GM18520 (cell line): ENCODE data around the gene ZBTB2.
"Not testable (repeated sequence)": the region's sequence is repeated elsewhere in the genome, so short reads cannot be mapped to it uniquely, and the experiment has no call there.

ENCODE experiments used
- ATAC-seq: cut with Tn5 transposase; IDR thresholded peaks from one replicate; pipeline ENCODE4 v1.9.1; 2021; ENCODE audit not compliant: unreplicated experiment

The ZBTB2 gene

DNA sequence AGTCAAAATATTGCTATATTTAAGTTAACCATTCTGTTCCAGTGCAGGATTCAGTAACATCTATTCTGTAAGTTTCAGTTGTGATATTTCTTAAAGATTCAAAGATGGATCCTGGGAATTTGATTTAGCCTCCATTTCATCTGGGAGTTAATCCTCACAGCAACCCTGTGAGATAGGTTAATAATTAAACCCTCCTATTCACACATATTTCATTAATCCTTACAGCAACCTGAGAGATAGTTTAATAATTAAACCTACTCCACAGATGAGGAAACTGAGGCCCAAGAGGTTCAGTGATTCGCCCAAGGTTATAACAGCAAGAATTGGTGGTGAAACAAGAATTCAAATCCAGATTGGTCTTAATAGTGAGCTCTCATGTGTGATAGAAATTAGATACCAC, 10.9 kb upstream of the ZBTB2 start:
- ATAC-seq = no peak

DNA sequence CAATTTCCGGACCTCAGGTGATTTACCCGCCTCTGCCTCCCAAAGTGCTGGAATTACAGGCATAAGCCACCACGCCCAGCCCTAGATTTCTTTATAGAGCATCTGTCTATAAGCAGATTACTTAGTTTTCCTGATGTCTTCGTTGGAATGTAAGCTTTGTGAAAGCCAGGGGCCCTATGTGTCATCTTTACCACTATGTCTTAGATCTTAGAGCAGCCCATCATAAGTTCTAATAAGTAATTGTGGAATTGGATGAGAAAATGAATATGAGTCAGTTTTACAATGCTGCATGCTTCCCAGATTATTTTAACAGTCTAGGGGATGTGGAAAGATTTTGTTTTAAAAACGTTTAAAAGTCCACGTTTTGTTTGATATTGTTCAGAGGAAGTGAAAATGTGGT, 9.1 kb upstream of the ZBTB2 start:
- no peak for ATAC-seq

DNA sequence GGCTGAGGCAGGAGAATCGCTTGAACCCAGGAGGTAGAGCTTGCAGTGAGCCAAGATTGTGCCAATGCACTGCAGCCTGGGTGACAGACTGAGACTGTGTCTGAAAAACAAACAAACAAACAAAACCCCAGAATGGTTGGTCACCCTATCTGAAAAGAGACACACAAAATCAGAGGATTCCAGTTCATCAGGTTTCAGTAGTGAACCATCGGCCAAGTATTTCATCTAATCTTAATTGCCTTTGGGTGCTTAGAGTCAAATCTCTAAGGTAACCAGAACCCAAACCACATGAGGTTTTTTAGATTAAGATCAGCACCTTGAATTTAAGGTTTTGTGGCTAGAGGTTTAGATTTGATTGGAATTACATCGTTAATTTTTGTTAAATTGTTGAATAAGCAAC, 8.3 kb upstream of the ZBTB2 start:
- no peak for ATAC-seq

DNA sequence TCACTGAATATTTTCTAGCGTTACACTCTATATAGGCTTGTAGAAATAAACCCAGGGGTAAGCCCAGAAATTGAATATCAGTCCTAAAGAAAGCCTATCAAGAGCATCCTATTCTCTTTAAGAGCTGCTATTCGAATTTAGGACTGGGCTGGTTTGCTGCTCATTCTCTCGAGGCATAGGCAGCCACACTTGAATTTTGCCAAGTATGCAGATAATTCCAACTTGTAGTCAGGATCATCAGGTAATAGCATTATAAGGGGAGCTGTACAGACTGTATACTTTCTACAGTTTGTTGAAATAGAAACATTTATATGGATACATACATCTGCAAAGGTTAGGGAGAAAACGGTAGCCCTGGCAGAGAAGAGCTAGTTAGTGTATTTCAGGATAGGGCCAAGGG, 2.1 kb upstream of the ZBTB2 start:
- ATAC-seq = no peak

DNA sequence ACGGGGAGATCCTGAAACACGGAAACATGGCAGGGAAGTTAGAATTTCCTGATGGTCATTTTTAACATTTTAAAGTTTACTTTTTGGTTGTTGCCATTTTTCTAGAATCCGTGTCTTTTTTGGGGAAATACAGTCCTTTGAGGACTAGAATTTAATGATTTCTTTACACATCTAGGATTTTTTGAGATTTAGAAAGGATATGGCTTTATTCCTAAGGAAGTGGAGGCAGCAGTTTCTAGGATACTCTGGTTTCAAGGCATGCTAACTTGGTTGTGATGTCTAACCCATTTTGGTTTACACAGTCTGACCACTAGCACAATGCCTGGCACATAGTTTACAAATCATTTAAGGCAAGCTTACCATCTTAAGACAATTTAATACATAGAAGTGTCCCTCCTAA, 1.1 kb upstream of the ZBTB2 start:
- no peak for ATAC-seq

DNA sequence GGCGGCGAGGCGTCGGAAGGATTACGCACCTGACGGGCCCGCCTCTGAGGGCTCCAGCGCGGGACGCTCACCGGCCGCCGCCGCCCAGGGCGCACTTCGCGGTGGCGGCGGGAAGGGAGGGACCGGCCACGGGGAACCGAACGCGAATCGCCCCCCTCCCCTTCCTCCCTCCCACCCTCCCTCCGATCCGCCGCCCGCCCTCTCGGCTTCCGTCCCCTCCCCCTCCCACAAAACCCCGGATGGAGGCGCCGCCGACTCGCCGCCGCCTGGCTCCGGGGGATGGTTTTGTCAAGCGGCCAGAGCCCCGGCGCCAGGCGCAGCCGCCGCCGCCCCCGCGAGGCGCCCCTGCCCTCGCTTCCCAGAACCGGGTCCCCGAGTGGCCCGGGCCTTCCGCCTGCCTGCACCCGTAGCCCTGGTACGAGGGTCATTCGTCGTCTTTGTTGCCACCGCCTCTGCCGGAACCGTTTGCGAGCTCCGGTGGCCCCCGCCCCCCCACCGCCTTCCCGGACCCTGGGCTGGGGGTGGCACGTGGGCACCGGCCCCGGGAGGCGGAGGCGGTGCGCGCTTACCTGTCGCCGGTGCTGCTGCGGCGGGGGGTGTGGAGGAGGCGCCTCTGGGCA, 398 bp downstream of the ZBTB2 start:
- peak; percentile 0 for ATAC-seq

DNA sequence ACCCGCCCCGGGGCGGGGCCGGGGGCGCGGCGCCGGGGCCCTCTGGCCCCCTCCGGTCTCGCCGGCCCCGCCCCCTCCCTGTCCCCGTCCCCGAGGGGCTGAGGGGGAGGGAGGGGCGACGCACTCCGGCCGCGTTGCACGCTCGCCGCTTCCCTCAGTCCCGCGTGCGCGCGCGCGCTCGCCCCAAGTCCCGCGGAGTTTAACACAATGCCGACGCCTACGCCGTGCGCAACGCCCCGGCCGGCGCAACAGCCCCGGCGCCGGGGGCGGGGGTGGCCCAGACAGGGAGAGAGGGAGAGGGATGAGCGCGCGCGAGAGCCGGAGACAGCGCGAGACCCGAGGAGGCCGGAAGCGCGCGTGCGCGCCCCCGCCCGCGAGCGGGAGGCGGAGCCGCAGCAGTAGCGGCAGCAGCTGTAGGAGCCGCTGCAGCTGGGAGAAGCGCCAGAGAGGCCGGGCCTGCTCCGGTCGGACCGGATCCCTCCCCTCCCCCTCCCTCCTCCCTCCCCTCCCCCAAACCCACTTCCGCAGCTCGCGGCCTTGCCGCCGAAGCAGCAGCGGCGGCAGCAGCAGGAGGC, 996 bp downstream of the ZBTB2 start:
- peak; percentile 84 for ATAC-seq

DNA sequence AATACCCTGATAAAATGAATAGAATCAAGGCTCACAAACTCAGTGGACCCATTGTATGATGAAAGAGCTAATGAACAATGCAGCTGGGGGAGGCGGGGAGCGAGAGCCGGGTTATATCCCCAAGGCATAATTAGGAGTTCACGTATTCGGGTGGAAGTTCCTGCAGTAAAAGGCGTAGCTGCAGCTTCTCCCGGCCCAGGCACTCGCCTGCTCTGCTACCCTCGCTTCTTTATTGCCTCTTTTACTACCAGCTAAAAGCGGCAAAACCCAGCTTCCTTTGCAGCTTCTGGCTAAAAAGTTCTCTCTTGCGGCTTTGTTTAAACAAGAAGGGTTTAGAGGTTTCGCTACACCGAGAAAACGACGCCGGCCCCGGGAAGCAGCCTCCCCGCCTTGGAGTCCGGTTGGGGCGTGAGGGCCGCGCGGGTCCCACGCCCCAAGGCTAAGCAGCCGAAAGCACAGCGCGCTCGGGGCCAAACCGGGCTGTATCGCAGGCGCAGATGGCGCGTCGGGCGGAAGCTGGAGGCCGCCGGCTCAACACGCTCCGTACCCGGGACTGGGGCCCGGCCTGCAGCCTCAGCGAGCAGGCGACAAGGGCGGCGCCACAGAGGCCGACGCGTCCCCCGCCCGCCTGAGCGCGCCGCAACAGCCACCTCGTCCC, 1.6 kb downstream of the ZBTB2 start:
- peak; percentile 51 for ATAC-seq

DNA sequence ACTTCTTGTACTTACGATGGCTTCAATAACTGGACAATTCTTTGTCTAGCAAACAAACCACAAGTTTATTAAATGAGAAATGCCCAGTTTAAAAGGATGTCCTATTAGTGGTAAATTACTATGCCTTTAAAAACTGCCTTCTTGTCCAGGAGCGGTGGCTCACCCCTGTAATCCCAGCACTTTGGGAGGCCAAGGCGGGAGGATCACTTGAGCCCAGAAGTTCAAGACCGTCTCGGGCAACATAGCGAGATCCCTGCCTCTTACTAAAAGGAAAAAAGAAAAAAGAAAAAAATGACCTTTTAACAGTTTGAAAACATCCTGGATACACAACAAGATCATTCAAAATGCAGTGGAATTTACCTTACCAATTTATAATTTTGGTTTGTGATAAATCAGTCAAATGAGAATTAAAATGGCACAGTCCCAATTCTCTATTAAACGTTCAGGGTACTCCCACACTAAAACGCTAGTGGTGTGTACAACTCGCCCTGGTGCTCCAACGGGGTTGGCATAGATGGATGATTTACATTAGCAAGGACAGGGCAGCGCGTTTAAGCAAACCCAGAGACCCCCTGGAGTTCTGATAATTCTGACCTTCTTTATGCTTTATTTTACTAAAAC, 2.3 kb downstream of the ZBTB2 start:
- no peak for ATAC-seq

DNA sequence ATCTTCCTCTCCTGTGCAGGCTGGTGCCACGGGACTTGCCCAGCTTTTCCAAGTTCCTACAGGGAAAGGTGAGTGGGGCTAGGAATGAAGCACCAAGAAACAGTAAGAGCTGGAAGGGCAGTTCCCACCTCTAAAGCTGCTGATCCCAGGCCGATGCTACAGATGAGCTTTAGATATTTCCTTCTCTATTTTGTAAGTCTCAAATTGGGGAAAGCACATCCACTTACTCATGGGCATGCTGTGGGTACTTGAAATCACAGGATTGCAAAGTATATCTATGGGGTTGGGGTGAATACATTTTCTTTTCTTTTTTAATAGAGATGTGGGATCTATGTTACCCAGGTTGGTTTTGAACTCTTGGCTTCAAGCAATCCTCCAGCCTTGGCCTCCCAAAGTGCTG, 3.1 kb downstream of the ZBTB2 start:
- no peak for ATAC-seq

DNA sequence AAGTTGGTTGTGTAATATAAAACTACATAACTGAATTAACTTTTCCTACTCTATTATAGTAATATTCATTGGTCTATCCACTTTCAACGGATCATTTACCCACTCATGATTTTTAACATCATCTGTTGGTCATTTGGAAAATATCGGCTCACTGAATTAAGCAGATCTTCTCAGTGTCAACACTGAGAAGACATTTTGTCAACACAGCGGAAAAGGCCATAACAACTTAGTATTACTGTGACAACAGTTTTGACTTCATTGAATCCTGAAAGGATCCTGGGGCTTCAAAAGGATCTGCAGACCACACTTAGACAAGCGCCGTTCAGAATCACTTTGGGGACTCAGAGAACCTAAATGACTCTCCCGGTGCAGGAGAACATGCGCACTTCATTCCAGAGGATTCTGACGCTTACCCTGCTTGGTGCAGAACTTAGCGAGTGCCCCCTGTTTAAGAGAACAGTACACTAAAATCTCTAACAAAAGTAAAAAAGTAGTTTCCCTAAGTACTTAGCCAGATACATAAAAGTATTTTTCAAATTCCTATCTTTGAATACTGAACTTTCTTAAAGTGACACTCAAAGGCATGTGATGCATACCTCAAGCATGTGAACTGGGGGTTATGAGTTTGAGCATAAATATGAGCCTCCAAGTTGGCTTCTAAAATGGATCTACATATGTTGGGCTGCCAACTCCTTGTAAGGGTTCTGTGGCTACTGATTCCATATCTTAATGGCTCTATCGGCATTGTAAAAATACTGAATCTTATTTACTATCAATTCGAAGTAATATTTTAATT, 4.0 kb downstream of the ZBTB2 start:
- ATAC-seq = no peak

DNA sequence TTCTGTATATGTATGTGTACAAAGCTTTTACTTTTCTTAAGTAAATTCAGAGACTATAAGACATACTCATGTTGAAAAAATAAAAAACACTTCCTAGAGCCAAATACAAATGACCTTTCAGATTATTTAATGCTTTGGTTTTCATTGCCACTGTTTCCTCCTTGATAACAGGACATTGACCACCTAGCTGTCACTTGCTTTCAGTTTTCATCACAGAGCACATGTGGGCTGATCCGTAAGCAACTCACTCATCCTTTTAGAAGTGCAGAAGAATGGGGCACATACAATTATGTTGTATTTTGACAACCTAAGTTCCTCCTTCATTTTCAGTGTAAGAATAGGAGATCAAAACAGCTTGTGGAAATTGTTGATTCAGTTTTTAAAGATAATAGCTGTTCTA, 6.2 kb downstream of the ZBTB2 start:
- ATAC-seq = no peak

DNA sequence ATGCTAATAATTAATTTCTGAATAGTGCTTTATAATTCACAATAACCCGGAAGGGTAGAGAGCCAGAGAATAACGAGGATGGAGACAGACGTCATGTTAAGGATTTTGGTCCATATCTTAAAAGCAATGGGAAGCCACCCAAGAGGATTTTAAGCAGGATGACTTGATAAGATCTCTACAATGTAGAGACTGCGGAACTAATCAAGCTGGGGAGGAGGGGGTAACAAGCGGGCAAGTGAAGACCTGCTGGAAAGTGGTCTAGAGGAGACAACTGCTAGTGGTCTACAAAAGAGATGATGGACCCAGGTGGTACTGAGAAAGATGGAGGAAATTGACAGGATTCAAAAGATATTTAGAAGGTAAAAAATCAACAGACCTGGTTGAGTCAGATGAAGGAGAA, 7.2 kb downstream of the ZBTB2 start:
- no peak for ATAC-seq

DNA sequence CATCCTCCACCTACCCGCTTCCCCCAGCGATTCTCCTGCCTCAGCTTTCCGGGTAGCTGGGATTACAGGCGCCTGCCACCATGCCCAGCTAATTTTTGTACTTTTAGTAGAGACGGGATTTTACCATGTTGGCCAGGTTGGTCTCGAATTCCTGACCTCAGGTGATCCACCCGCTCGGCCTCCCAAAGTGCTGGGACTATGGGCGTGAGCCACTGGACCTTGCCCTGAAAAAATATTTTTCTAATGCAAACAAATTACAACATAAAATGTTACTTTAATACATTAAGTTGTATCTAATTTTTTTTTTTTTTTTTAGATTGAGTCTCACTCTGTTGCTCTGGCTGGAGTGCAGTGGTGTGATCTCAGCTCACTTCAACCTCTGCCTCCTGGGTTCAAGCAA, 8.7 kb downstream of the ZBTB2 start:
- not testable (repeated sequence) for ATAC-seq

DNA sequence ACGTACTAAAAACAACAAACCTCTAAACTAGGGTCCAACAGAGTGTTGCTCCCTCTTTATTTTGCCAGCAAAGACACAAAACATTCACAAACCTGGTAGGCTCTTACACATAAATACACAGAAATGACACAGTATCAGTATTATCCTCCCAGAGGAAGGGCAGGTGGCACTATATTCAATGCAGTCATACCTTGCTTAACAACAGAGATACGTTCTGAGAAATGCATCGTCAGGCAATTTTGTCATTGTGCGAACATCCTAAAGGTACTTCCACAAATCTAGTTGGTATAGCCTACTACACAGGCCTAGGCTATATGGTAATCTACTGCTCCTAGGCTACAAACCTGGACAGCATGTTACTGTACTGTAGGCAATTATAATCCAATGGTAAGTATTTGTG, 9.6 kb downstream of the ZBTB2 start:
- ATAC-seq = no peak

DNA sequence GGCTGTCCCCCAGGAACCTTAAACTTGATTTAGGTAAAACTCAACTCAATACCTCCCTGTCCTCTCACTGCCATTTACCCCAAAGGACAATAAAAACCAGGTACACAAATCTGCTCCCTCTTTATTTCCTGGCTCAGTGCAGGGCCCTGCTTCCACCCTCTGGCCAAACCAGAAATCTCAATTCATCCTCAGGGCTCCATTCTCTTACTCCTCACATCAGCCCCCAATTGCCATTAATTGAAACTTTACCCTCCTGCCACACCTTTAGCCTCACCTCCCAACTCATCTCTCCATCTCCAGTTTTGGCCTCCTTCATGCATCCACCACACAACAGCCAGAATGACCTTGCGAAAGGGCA, 10.5 kb downstream of the ZBTB2 start:
- no peak for ATAC-seq

DNA sequence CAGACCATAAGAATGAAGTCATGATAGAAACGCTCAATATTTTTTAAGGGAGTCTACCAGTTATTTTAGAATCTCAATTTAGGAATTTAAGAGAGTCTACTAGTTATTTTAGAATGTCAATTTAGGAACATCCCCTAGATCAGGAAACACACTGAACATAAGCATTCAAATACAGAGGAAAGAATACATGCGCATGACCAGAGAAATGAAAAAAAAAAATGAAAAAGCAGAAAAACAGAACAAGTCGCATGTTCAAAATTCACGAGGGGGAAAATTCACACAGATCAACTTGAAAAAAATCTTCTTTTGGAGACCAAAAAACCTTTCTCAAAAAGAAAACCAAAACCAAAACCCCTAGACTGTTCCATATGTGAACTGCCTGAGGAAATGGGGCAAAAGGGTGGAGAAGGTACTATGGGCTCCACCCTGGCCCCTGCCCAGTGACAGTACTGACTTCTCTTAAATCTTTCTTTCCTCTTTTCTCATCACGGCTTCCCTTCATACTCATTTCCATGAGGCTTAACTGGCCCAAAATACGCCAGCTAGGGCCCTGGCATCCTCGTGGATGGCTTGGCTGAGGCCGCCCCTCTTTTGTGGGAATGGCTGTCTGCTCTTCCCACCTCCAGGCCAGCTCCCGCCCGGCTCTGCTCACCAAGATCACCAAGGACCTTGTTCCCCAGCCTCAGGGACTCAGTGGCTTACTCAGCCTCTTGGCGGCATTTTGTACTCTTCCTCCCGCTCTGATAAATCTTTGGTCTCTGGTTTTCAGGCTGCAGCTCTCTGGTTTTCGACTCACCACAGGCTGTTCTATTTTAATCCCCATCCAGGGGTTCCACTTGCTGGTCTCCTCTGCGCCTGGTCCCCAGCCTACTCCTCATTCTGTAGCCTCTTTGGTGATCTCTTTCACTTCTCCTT, 11.2 kb downstream of the ZBTB2 start:
- peak; percentile 52 for ATAC-seq

DNA sequence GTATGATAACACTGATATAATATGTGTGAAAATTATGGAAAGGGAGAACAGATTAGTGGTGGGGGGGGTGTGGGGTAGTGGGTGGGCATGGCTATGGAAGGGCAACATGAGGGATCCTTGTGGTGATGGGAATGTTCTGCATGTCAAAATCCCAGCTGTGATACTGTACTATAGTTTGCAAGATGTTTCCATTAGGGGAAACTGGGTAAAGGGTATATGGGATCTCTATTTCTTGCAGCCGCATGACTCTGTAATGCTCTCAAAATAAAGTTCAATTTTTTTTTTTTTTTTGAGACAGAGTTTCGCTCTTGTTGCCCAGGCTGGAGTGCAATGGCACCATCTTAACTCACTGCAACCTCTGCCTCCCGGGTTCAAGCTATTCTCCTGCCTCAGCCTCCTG, 14.3 kb downstream of the ZBTB2 start:
- no peak for ATAC-seq

DNA sequence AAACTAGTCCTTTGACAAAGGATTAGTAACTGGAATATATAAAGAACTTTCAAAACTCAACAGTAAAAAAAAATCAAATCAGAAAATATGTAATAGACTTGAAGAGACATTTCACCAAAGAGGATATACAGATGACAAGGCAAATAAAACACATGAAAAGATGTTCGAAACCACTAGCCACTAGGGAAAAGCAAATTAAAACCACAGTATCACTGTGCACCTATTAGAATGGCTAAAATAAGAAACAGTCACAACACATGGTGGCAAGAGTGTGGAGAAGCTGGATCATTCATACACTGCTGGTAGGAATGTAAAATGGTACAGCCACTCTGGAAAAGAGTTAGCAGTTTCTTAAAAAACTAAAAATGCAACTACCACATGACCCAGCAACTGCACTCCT, 14.9 kb downstream of the ZBTB2 start:
- ATAC-seq = no peak

DNA sequence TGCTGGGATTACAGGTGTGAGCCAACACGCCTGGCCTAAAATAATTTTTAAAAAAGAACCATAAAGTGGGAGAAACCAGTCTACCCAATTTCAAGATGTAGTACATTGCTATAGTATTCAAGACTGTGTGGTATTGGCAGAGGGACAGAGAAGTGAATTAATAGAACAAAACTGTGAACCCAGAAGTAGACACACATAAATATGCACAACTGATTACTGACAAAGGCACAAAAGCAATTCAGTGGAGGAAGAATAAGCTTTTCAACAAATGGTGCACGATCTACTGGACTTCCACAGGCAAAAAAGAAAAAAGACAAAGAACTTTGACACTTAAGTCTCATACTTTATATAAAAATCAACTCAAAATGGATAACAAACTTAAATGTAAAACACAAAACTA, 15.5 kb downstream of the ZBTB2 start:
- ATAC-seq = no peak
